Measurements from ENCODE around the gene ANO10. TPM values are rescaled to one million over a fixed set of nuclear protein-coding genes. Genes with fewer than 3 reads are reported as not detected.

The ANO10 gene
- total and polyA plus RNA-seq, 2 donors (not counting 3 experiments of a cell fraction or from before 2014, with no cell fraction given), result 28.4 to 45.8 TPM

- Histone ChIP-seq H3K4me1 (ENCODE audit: control insufficient read depth, extremely low read depth, insufficient read depth, low read length) (no peaks in the 10 kb centered on the region), H3K79me2 (ENCODE audit: control insufficient read depth, insufficient read depth, low read length) (no peaks in the 10 kb centered on the region), H3K4me2 (ENCODE audit: insufficient read depth, low read length) (no peak overlapping the region), H3K9me1 (replicated peaks; ENCODE audit: control insufficient read depth, extremely low read depth, insufficient read depth, low read length) (no peaks in the 10 kb centered on the region), H3K27me3 (ENCODE audit: control insufficient read depth in 2 of 2, insufficient read depth in 2 of 2, low read length in 2 of 2) (no peaks in the 10 kb centered on the region), H2AFZ (ENCODE audit: low read depth, low read length) (no peak overlapping the region), H4K20me1 (replicated peaks; ENCODE audit: control insufficient read depth, extremely low read depth, insufficient read depth, low read length) (no peaks in the 10 kb centered on the region), H3K36me3 (ENCODE audit: control insufficient read depth in 2 of 2, extremely low read depth in 1 of 2, insufficient read depth in 2 of 2, low read length in 2 of 2) (no peaks in the 10 kb centered on the region), H3K4me3 (replicated peaks in 1 of 3; ENCODE audit: insufficient read depth in 1 of 3, low read depth in 1 of 3, low read length in 3 of 3) (no peak overlapping the region), H3K9ac (replicated peaks; ENCODE audit: extremely low read depth, insufficient read depth, low read length) (no peak overlapping the region), H3K27ac (ENCODE audit: insufficient read depth, low read depth, low read length) (no peak overlapping the region), H3K9me3 (replicated peaks; ENCODE audit: control insufficient read depth, insufficient read depth, low read length) (no peaks in the 10 kb centered on the region)
- FAIRE-seq (no peak), DNase-seq (ENCODE audit: low read depth, low spot score) (no peak)
- ChIA-PET CTCF (interaction anchor here (3.0 to 3.7 kb wide), 2 partner anchors 15 to 60 kb away, joined by 11 to 14 read pairs; no protein-coding TSS in a partner anchor), POLR2A (no interaction called here)
- intact Hi-C loops (cut with micrococcal nuclease) (no loop called here), dilution Hi-C loops (cut with MboI; ENCODE audit: extremely low pct_ligation_motif_present, low sequenced_read_pairs) (no loop called here)
- no TSS peak for BruUV-seq (replicated peaks)
- TF ChIP-seq JUN (IDR thresholded peaks at IDR 0.05; ENCODE audit: borderline replicate concordance, insufficient read depth, insufficient read length, low read depth), result no peak
- no peak for TF ChIP-seq POLR2AphosphoS5 (IDR thresholded peaks at IDR 0.05; ENCODE audit: insufficient read depth, low read depth, low read length)
- TF ChIP-seq GATA2 (IDR thresholded peaks at IDR 0.05; ENCODE audit: insufficient read depth, insufficient read length, low read depth, low read length), result no peak
- TF ChIP-seq, protein P1, sequence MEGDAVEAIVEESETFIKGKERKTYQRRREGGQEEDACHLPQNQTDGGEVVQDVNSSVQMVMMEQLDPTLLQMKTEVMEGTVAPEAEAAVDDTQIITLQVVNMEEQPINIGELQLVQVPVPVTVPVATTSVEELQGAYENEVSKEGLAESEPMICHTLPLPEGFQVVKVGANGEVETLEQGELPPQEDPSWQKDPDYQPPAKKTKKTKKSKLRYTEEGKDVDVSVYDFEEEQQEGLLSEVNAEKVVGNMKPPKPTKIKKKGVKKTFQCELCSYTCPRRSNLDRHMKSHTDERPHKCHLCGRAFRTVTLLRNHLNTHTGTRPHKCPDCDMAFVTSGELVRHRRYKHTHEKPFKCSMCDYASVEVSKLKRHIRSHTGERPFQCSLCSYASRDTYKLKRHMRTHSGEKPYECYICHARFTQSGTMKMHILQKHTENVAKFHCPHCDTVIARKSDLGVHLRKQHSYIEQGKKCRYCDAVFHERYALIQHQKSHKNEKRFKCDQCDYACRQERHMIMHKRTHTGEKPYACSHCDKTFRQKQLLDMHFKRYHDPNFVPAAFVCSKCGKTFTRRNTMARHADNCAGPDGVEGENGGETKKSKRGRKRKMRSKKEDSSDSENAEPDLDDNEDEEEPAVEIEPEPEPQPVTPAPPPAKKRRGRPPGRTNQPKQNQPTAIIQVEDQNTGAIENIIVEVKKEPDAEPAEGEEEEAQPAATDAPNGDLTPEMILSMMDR (IDR thresholded peaks at IDR 0.05; ENCODE audit: extremely low read depth in 1 of 2, insufficient read depth in 1 of 2, low read depth in 1 of 2, low read length in 2 of 2), result no peak
- no peak for TF ChIP-seq MYC (IDR thresholded peaks at IDR 0.05; ENCODE audit: low read depth, low read length)
Measured at GRCh38 chr3:43442872-43443395, 178.9 kb downstream of the ANO10 start.
